ENCODE data around the gene KIF12. TPM values are rescaled to one million over a fixed set of nuclear protein-coding genes. Genes with fewer than 3 reads are reported as not detected.

KIF12 gene
- total and polyA plus RNA-seq, 12 donors, result 0.13 to 0.45 TPM; not detected in 10

DNA sequence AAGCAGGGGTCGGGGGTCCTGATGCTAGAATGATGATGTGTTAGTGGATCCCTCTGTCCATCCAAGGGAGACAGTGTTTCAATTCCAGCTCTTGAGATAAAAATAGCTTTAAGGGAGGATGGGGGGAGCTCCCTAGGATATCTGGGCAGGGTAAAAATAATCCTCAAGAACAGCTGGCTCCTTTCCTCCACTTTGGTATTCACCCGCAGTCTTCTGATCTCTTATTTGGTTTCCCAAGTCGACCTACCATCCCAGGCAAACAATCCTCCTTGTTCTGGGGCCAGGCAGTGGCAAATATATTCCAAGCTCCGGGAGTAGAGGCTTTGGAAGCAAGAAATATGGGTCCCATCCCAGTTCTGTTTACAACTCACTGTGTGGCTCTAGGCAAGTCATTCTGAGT, 41.8 kb upstream of the KIF12 start:
- peak in 7 of 8 donors; percentile 31 to 61 (median 53) for ATAC-seq
- TF ChIP-seq, protein P1, sequence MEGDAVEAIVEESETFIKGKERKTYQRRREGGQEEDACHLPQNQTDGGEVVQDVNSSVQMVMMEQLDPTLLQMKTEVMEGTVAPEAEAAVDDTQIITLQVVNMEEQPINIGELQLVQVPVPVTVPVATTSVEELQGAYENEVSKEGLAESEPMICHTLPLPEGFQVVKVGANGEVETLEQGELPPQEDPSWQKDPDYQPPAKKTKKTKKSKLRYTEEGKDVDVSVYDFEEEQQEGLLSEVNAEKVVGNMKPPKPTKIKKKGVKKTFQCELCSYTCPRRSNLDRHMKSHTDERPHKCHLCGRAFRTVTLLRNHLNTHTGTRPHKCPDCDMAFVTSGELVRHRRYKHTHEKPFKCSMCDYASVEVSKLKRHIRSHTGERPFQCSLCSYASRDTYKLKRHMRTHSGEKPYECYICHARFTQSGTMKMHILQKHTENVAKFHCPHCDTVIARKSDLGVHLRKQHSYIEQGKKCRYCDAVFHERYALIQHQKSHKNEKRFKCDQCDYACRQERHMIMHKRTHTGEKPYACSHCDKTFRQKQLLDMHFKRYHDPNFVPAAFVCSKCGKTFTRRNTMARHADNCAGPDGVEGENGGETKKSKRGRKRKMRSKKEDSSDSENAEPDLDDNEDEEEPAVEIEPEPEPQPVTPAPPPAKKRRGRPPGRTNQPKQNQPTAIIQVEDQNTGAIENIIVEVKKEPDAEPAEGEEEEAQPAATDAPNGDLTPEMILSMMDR (IDR thresholded peaks at IDR 0.05), result no peak
- peak overlapping the region in 6 of 10 donors; percentile 26 to 68 (median 38) for H3K27ac ChIP-seq

DNA sequence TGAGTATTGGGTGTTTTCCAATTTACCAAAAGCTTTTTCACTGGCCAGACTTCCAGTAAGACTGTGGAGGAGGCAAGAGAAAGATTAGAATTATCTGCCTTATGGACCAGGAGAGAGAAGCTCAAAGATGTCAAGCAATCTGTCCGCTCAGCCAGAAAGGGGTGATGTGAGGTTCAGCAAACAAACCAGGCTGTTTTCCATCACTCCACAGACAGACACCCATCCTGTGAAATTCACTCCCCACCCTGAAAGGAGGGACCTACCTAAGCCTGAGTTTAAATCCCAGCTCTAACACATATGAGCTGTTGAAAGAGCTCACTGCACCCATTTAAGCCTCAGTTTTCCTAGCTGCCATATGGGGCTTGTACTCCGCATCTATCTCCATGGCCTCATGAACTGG, 41.3 kb upstream of the KIF12 start:
- intact Hi-C loops (cut with DNase I), result no loop called here
- no peaks in the 10 kb centered on the region for H3K9me3 ChIP-seq
- no peak overlapping the region for H3K4me3 ChIP-seq
- no peaks in the 10 kb centered on the region for H3K27me3 ChIP-seq
- WGBS, 2 donors, result 85 to 97% methylated on average over 2 of the region's 2 CpGs
- H3K36me3 ChIP-seq, result no peaks in the 10 kb centered on the region
- TF ChIP-seq, protein P1 (IDR thresholded peaks at IDR 0.05), result no peak
- peak overlapping the region in 2 of 10 donors; percentile 31 to 68 for H3K27ac ChIP-seq
- DNase-seq (no peak), ATAC-seq (no peak)
- peaks cover 7 to 41% (median 27%) of the 10 kb centered on the region in 9 donors for H3K4me1 ChIP-seq

More for the DNA sequence above, 41.8 kb upstream of the KIF12 start:
- no peak for DNase-seq
- no peak overlapping the region for H3K4me3 ChIP-seq
- H3K9me3 ChIP-seq, result no peaks in the 10 kb centered on the region
- no peaks in the 10 kb centered on the region for H3K36me3 ChIP-seq
- H3K27me3 ChIP-seq, result no peaks in the 10 kb centered on the region
- intact Hi-C loops (cut with DNase I), result no loop called here
- WGBS, 2 donors, result 23 to 41% methylated on average over 4 of the region's 4 CpGs
- H3K4me1 ChIP-seq, result peaks cover 7 to 41% (median 27%) of the 10 kb centered on the region in 9 donors

DNA sequence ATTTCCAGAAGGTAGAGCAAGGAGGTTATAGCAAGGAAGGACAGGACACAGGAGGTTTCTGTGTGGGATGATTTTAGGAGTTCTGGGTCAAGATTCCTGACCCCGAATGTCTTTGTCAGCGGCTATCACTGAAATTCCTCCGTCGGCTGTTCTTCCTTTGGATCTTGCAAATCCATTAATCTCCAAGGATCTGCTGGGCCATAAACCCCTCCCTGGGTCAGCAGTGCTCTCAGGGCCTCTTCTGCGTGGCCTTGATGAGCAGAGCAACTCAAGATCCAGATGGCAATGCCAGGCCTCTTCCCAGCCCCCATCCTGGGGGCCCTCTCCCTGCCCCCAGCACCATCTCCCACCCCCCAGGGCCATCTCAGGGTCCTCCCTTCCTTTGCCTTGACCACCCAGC, 40.0 kb upstream of the KIF12 start:
- TF ChIP-seq, protein P1 (IDR thresholded peaks at IDR 0.05), result no peak
- DNase-seq (no peak), ATAC-seq (no peak)
- H3K36me3 ChIP-seq, result no peaks in the 10 kb centered on the region
- H3K27me3 ChIP-seq, result no peaks in the 10 kb centered on the region
- no peak overlapping the region for H3K4me3 ChIP-seq
- intact Hi-C loops (cut with DNase I), result no loop called here
- peaks cover 7 to 41% (median 27%) of the 10 kb centered on the region in 9 donors for H3K4me1 ChIP-seq
- H3K27ac ChIP-seq, result no peak overlapping the region
- no peaks in the 10 kb centered on the region for H3K9me3 ChIP-seq
- WGBS, 2 donors, result 78 to 88% methylated on average over 5 of the region's 5 CpGs

GRCh38 chr9:114138552-114138971, 39.5 kb upstream of the KIF12 start:
- Histone ChIP-seq H3K27me3 (no peaks in the 10 kb centered on the region), H3K4me3 (no peak overlapping the region), H3K4me1 (peaks cover 7 to 41% (median 27%) of the 10 kb centered on the region in 9 donors), H3K27ac (no peak overlapping the region), H3K36me3 (no peaks in the 10 kb centered on the region), H3K9me3 (no peaks in the 10 kb centered on the region)
- 74 to 93% methylated on average over 8 of the region's 8 CpGs for WGBS, 2 donors
- DNase-seq, result peak in 1 of 2 donors; percentile 23
- intact Hi-C loops (cut with DNase I), result no loop called here
- peak in 1 of 8 donors; percentile 54 for ATAC-seq
- TF ChIP-seq, protein P1 (IDR thresholded peaks at IDR 0.05), result no peak

All from heart right ventricle (tissue), 16 donors.